ENCODE results near the gene URB1.

URB1 gene

DNA sequence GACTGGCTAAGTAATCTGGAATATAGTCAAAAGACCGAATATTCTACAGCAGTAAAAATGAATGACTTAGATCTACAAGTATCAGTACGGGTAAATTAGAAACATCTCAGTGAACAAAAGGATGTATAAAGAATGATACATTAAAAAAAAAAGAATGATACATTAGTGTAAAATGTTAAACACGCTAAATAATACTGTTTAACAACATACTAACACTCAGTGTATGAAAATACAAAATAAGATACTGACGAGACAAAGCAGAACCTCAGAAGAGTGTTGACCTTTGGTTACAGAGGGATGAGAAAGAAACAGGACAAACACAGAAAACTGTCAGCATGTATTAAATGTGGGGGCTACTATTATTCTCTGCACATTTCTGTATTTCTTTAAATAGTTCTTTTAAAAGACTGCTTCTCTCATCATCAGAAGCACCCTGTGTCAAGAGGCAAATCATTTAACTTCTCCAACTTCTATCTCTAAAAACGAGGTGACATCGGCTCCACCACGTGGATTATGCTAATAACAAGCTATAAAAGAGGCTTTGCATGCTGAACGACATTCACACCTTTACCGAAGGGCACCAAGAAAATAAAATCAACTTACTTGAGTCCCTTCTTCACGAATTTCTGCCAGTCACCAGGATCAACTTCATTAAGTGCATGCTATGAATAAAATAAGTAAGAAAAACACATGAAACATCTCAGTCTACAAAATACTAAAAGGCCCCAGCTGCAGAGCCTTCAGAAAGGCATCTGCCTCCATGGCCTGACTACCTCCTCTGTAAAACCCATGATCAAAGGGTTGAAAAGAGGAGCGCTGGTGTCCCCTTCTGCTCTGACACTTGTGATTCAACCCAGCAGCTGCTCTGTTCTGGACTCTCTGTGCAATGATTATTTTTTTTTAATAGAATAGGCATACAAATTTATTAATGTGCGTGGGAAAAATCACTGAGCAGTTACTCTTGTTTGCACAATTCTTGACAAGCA is 51.7 kb downstream of the URB1 start:
- no peak for DNase-seq

GRCh38 chr21:32338209-32338921 is 54.4 kb downstream of the URB1 start:
- DNase-seq, result no peak

DNA sequence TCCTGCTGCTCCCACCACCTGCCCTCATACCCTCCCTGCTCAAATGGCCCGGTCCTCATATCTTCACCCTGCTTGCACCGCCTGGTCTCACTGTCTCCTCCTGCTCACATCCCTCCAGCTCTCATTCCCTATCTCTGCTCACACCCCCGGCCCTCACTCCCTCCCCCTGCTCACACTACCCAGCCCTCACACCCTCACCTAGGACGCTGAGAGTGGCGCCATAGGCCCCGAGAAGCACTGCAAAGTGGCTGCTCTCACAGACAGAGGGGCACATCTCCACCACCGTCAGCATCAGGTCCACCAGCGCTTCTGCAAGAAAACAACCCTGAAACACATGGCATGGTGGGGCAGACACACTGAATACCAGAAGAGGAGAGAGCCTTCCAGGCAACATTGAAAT is 55.6 kb downstream of the URB1 start:
- DNase-seq, result no peak

GRCh38 chr21:32336711-32337110 is 56.1 kb downstream of the URB1 start:
- DNase-seq, result no peak

- DNase-seq, result no peak
Measured at GRCh38 chr21:32335601-32336575, 56.9 kb downstream of the URB1 start.

GRCh38 chr21:32334980-32335531 is 57.8 kb downstream of the URB1 start:
- DNase-seq, result no peak

DNA sequence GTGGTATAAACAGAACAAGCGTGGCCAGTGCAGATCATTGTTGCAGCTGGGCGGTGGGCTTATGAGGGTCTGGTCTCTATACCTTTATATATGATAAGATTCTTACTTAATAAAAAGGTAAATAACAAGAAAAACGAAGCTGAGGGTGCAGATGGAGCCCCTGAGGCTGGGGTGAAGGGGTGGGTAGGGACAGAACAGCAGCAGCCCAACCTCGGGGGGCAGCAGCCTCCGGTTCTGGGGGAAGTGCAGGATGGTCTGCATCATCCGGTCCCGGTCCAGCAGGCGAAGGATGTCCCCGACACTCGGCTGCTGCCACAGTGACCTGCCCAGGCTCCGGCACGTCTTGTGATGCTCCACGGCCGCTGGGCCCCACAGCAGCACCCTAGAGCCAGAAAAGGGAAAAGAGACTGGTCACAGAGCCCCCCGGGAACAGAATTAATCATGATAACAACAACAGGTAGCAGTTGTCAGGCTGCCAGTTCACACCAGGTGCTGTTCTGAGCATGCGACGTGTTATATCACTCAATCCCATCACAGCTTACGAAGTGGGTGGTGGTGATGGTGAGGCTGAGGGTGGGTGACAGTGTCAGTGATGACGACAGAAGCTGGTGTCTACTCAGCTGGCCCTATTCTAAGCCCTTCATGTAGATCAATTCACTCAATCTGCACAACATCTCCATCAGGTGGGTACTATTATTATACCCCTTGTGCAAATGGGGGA is 58.7 kb downstream of the URB1 start:
- no peak for DNase-seq

DNA sequence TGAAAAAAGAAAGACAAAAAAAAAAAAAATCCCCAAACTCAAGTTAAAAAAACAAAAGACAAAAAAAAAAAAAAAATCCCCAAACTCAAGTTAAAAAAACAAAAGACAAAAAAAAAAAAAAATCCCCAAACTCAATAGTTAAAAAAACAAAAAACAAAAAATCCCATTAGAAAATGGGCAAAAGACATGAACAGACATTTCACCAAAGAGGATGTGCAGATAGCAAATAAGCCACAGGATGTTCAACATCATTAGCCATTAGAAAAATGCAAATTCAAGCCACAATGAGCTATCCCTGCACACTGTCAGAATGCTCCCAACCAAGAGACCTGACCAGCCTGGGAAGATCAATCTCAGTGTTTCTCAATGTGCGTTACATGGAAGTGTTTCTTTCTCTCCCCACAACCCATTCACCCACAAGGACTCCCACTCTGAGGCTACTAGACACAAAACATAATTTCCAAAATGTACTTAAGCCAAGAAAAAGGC is 60.3 kb downstream of the URB1 start:
- DNase-seq, result no peak

GRCh38 chr21:32331444-32332305 is 61.1 kb downstream of the URB1 start:
- no peak for DNase-seq

DNA sequence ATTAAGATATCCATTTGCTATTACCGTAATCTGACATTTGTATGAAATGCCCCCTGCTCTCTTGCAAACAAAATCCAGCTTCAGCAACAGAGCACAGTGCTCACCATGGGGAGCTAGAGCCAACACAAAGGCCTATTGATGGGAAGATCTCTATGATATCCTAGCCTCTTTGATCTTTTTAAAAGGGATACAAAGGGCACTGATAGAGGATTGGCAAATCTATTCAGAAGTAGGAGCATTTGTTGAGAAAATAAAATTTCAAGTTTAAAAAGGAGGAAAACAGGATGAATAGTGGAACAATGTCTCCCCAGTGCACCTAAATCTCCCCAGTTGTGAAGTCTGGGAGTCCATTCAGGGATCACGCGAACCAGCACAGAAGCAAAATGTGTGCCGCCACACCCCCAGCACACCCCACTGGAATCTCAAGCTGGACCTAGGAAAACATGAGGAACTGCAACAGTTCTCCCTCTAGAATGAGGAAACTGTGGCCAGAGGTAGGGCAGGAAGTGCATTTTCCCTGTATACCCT is 62.0 kb downstream of the URB1 start:
- DNase-seq, result no peak

- no peak for DNase-seq
Measured at GRCh38 chr21:32329776-32330175, 63.0 kb downstream of the URB1 start.

DNA sequence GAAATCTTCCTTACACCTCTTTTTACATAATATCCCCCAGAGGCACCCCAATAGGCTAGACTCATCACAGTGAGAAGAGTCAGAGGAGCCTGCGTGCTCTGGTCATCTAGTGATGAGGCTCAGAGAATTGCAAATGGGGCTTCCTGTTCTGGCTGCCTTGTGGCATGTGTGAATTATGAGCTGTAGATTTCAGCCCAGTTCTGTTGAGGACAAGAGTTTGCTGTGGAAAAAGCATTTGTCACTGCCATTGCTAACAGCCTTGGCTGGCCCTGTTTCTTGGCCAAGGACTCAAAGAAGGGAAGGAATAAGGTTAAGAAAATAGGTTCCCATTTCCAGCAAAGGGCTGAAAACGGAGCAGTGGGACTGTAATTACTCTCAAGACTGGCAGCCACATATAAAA is 63.5 kb downstream of the URB1 start:
- no peak for DNase-seq

GRCh38 chr21:32328595-32328994 is 64.2 kb downstream of the URB1 start:
- no peak for DNase-seq

- DNase-seq, result no peak
Measured at GRCh38 chr21:32325706-32326105, 67.1 kb downstream of the URB1 start.

- no peak for DNase-seq
Measured at GRCh38 chr21:32322676-32323075, 70.1 kb downstream of the URB1 start.

DNA sequence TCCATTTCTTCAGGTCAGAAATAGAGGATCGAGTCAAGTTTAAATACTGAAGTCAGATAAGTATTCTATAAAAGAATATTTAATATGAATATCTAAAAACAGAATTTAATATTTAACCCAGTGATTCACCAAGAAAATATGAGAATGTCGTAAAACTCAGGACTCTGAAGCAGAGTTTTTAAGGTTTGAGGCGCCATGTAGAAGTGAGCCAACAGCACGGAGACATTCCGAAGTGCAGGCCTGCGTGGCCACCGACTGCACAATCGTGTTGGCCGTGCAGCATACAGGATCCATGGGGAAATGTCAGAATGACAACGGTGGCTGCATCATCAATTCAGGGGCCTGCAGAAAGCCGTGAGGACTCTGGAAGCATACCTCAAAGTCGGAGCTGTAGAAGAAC is 70.7 kb downstream of the URB1 start:
- no peak for DNase-seq

GRCh38 chr21:32321480-32321879 is 71.3 kb downstream of the URB1 start:
- DNase-seq, result no peak

GRCh38 chr21:32320726-32321125 is 72.1 kb downstream of the URB1 start:
- DNase-seq, result no peak

DNA sequence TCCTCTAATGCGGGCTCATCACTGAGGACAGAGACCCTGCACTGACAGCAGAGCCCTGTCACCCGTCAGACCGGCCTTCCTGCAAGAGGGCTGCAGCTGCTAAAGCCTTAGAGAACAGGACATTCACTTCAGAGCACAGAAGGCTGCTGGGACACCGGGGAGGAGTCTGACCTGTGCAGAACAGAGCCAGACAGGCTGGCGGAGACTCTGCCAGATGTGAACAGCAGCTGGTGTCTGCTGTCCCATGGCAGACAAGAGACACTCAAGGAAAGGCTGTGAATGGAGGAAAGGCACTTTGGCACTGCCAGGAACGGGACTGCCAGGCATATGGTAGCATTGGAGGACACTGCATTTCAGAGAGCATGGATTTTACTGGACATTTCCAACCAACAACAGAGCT is 72.8 kb downstream of the URB1 start:
- no peak for DNase-seq

DNA sequence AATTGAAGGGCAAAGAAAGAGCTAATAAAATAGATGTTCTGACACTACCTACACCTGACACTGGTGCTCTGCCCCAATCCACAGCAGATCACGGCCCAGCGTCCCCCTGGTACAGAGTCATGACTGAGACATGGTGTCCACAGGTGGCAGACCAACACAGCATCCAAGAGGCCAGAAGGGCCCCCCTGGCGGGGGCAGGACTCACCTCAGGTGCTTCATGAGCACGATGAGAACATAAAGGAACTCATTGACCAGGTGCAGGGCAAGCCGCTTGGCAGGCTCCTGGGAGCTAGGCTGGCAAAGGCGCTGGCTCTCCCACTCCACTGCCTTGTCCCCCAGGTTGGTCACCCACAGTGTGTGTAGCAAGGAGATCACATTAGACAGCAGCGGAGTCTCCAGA is 73.8 kb downstream of the URB1 start:
- DNase-seq, result no peak

All from activated CD8-positive, alpha-beta memory T cell treated with anti-CD3 and anti-CD28 coated beads, Interleukin-2, amount 50 U/mL, for 4 hours (primary cell).